Measurements from ENCODE around the gene GSAP.

The GSAP gene

GRCh38 chr7:77413128-77413527 is 3.0 kb downstream of the GSAP start:
- H3K9me3 ChIP-seq (ENCODE audit: insufficient read depth, low read length) = no peaks in the 10 kb centered on the region
- no peak for TF ChIP-seq EZH2phosphoT487 (conservative IDR thresholded peaks at IDR 0.05; ENCODE audit: low read length)
- TF ChIP-seq CTCF (IDR thresholded peaks at IDR 0.05; ENCODE audit: insufficient read depth, low read length, poor library complexity, severe bottlenecking) = no peak
- H3K36me3 ChIP-seq (ENCODE audit: low read length) = no peaks in the 10 kb centered on the region
- H3K4me3 ChIP-seq (ENCODE audit: insufficient read depth, low read length, poor library complexity, severe bottlenecking) = no peak overlapping the region
- H3K79me2 ChIP-seq (ENCODE audit: insufficient read depth, low read length) = no peaks in the 10 kb centered on the region
- no peak overlapping the region for H3K27ac ChIP-seq (ENCODE audit: low read depth, low read length)
- no peak overlapping the region for H2AFZ ChIP-seq (ENCODE audit: low read depth, low read length, severe bottlenecking)
- 0 out of 2 replicates have a peak, but pooled peaks cover 9% of the 10 kb centered on the region for H3F3A ChIP-seq (ENCODE audit: insufficient read depth)
- H3K9ac ChIP-seq (ENCODE audit: low read length) = no peak overlapping the region
- H3K27me3 ChIP-seq (ENCODE audit: low read length) = no peaks in the 10 kb centered on the region
- no peaks in the 10 kb centered on the region for H3K9me2 ChIP-seq (replicated peaks; ENCODE audit: insufficient read depth, low read length)
- no peak overlapping the region for H3K4me2 ChIP-seq (ENCODE audit: low read depth, low read length, poor library complexity, severe bottlenecking)
- H4K20me1 ChIP-seq (ENCODE audit: low read depth, low read length) = no peaks in the 10 kb centered on the region

DNA sequence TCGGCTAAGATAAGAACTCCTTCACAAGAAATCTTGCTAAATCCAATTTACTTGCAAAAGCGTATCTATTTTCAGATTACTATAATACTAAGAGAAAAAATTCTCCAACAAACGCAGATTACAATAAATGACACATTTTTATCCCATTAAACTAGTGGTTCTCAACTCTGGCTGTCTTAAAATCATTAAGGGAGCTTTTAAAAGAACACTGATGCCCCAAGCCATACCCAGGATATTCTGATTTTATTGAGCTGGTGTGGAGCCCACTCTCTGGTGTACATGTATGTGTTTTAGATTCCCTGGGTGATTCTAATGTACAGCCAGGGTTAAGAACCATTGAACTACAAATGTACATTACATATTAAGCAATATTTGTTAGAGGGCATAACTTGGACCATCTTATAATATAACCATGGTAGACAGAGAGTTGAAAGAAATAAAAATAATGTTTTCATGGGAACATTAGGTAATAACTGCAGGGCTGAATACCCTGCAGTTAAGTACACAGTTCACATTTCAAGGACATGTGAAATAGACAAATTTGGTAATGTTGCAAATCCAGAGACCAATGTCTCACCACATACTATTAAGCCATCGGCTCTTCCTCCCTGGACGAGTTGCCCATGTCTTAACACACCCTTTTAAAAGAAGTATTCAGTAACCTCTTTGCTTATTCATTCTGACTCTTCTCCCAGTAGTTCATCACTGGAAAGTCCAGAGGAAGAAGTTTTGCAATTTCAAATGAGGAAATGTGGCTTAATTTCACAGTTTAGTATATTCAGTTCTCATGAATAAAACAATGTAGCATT is 6.2 kb downstream of the GSAP start:
- Histone ChIP-seq H4K20me1 (ENCODE audit: low read depth, low read length) (no peaks in the 10 kb centered on the region), H3K9ac (ENCODE audit: low read length) (no peak overlapping the region), H3K27me3 (ENCODE audit: low read length) (no peaks in the 10 kb centered on the region), H3F3A (ENCODE audit: insufficient read depth) (0 out of 2 replicates have a peak, but pooled peaks cover 9% of the 10 kb centered on the region), H3K4me2 (ENCODE audit: low read depth, low read length, poor library complexity, severe bottlenecking) (no peak overlapping the region), H3K9me3 (ENCODE audit: insufficient read depth, low read length) (no peaks in the 10 kb centered on the region), H3K27ac (ENCODE audit: low read depth, low read length) (no peak overlapping the region), H3K79me2 (ENCODE audit: insufficient read depth, low read length) (no peaks in the 10 kb centered on the region), H2AFZ (ENCODE audit: low read depth, low read length, severe bottlenecking) (no peak overlapping the region), H3K9me2 (replicated peaks; ENCODE audit: insufficient read depth, low read length) (no peaks in the 10 kb centered on the region), H3K36me3 (ENCODE audit: low read length) (no peaks in the 10 kb centered on the region), H3K4me3 (ENCODE audit: insufficient read depth, low read length, poor library complexity, severe bottlenecking) (no peak overlapping the region)
- TF ChIP-seq EZH2phosphoT487 (conservative IDR thresholded peaks at IDR 0.05; ENCODE audit: low read length) (no peak), CTCF (IDR thresholded peaks at IDR 0.05; ENCODE audit: insufficient read depth, low read length, poor library complexity, severe bottlenecking) (no peak)

DNA sequence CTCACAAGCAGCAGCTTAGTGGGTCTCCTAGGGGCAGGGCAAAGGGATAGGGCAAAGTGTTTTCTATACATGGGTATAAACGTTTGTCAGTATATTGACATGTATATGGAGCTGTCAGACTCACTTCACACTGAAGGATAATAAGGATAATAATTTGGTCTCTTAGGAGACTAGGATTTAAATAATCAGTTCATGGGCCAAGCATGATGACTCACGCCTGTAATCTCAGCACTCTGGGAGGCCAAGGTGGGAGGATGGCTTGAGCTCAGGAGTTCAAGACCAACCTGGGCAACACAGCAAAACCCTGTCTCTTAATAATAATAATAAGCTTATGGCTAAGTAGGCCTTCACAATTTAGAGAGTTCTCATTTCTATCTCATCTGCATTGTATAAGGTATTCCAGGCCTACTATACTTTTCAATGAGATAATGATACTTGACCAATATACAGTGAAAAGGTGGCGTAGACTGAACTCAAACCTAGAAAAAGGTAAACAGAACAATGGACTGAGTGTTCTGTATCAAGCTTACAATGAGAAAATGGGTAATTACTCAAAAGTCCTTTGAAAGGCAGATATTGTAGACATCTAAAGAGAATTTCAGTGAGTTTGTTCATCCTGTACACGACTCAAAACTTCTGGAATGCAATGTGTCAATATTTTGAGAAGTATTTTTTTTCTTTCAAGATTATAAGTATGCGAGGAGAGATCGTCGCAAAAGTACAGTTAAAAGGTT is 7.0 kb downstream of the GSAP start:
- TF ChIP-seq EZH2phosphoT487 (conservative IDR thresholded peaks at IDR 0.05; ENCODE audit: low read length) (no peak), CTCF (IDR thresholded peaks at IDR 0.05; ENCODE audit: insufficient read depth, low read length, poor library complexity, severe bottlenecking) (no peak)
- Histone ChIP-seq H3K27ac (ENCODE audit: low read depth, low read length) (no peak overlapping the region), H3K9ac (ENCODE audit: low read length) (no peak overlapping the region), H3F3A (ENCODE audit: insufficient read depth) (0 out of 2 replicates have a peak, but pooled peaks cover 5% of the 10 kb centered on the region), H3K79me2 (ENCODE audit: insufficient read depth, low read length) (no peaks in the 10 kb centered on the region), H3K4me2 (ENCODE audit: low read depth, low read length, poor library complexity, severe bottlenecking) (no peak overlapping the region), H3K4me3 (ENCODE audit: insufficient read depth, low read length, poor library complexity, severe bottlenecking) (no peak overlapping the region), H3K36me3 (ENCODE audit: low read length) (no peaks in the 10 kb centered on the region), H3K27me3 (ENCODE audit: low read length) (no peaks in the 10 kb centered on the region), H4K20me1 (ENCODE audit: low read depth, low read length) (no peaks in the 10 kb centered on the region), H3K9me2 (replicated peaks; ENCODE audit: insufficient read depth, low read length) (no peaks in the 10 kb centered on the region), H2AFZ (ENCODE audit: low read depth, low read length, severe bottlenecking) (no peak overlapping the region), H3K9me3 (ENCODE audit: insufficient read depth, low read length) (no peaks in the 10 kb centered on the region)

Measured in SU-DHL-6 (cell line).